HL-60 (cell line): ENCODE measurements around the gene FSIP2.

Experiments used
- DNase-seq, 2 experiments: peaks; one replicate each; pipeline ENCODE4 v3.0.0-alpha.2; 2010 to 2020; ENCODE audit warnings: low read depth in 1 of 2, low spot score in 1 of 2
- H3K27ac ChIP-seq: fragments of 250-450 bp; sonication (Bioruptor Pico); replicated peaks from 2 replicates; pipeline ENCODE4 v1.5.1; 2020; ENCODE audit warnings: mild to moderate bottlenecking, moderate library complexity
- H3K27me3 ChIP-seq: fragments of 250-450 bp; sonication (Bioruptor Pico); 2 replicates; pipeline ENCODE4 v1.5.1; 2021; ENCODE audit warnings: mild to moderate bottlenecking, moderate library complexity; ENCODE audit not compliant: insufficient read depth, poor library complexity, severe bottlenecking
- H3K4me3 ChIP-seq: replicated peaks from 2 replicates; pipeline ENCODE4 v1.5.1; 2011; ENCODE audit warnings: mild to moderate bottlenecking, control low read depth, low read length; ENCODE audit not compliant: insufficient read depth
- GABPA ChIP-seq: IDR thresholded peaks from 2 replicates; pipeline ENCODE4 v1.6.1; 2012; ENCODE audit warnings: low read depth
- POLR2AphosphoS5 ChIP-seq: IDR thresholded peaks from 2 replicates; pipeline ENCODE4 v1.6.1; 2012; ENCODE audit warnings: low read depth
- SPI1 ChIP-seq: IDR thresholded peaks from 2 replicates; pipeline ENCODE4 v1.6.1; 2012; ENCODE audit warnings: low read depth, mild to moderate bottlenecking, borderline replicate concordance
- long read RNA-seq: library from polyadenylated mRNA; unstranded; transcript quantifications from one replicate; pipeline ENCODE4 v2.0.0, GENCODE V29; 2020
- TF ChIP-seq, protein P1 (sequence below): IDR thresholded peaks from 2 replicates; pipeline ENCODE4 v1.6.1; 2012; ENCODE audit warnings: low read depth; ENCODE audit not compliant: insufficient replicate concordance
- TF ChIP-seq, protein P2 (sequence below): IDR thresholded peaks from one replicate; pipeline ENCODE4 v1.5.1; 2011; ENCODE audit warnings: low read length, control low read depth, inconsistent platforms; ENCODE audit not compliant: insufficient read depth

Gene FSIP2, protein sequence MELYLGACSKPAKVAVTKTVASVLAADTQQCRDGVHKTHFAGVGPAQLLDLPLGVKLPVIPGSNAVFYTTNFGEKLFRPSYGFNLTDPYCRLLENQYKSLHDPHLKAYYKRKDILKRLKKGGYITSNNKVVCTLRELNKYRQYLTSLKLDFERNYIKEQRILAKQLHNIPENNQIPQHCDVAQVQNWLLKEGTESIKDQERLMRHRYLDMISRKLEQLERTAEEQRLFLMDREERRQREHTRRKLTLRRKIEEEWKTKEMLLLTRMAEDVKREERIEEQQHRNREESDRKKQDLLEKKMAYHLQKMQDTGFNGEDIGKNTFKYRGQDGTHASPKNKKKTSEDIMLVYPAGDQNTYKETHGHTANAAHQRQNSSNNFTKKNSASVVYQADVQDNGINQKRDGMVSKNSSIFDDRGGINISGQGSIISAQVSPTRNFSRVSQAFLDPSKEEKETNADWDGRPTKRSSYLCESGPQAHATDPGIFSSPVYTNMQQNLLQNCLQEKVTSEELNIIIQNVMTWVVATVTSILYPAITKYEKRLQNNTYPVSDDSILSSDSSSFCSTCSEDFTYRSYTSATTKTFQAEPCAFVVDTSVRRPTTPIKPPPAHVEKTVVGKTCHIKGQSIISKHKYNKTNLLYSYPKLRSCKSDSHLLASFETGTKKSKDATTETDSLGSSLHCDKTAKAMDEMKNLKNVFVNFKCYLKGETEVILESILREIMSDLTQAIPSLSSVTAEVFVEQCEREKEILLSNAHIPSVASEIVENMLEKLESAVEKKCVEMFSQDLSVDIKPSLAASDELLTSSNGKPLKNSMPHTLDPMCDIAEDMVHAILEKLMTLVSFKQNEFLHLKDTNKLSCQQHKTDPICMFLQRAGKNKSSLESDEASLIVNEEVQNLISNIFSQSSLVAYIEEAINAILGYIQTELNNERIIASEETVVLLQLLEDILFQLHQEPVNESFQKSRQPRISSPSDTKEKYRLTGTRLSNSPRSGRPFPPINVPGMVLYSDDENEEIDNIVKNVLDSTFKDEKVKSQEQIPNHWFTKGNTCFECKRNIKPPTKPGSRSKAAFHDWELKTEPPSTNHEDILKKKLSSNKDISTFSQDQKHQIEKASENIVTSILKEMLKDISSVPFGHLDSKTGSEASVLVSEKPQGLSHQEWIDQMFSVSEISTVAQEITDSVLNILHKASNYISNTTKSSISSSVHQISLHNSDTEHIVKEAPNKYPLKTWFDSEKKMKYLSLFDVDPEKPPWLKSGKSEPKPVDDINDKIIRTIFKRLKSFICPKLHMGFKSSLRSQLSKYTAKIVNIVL (N-terminal part only)
- long read RNA-seq, partial matches to known transcripts: 1 of 2 reads
- long read RNA-seq, other reads (novel, unspliced or antisense): 1 of 2 reads

- peak in 1 of 2 experiments; percentile 5 for DNase-seq
- H3K27ac ChIP-seq: no peak within 1 kb of the TSS
- H3K4me3 ChIP-seq: no peak within 1 kb of the TSS
- TF ChIP-seq GABPA: no peak
- no peak for TF ChIP-seq SPI1
- H3K27me3 ChIP-seq: no peaks in the 10 kb centered on the region
Measured at GRCh38 chr2:185738679-185739472, at the start of gene FSIP2. FSIP2 (plus strand) TSS chr2:185738804; CDS start chr2:185738895, 91 bp downstream.

DNA sequence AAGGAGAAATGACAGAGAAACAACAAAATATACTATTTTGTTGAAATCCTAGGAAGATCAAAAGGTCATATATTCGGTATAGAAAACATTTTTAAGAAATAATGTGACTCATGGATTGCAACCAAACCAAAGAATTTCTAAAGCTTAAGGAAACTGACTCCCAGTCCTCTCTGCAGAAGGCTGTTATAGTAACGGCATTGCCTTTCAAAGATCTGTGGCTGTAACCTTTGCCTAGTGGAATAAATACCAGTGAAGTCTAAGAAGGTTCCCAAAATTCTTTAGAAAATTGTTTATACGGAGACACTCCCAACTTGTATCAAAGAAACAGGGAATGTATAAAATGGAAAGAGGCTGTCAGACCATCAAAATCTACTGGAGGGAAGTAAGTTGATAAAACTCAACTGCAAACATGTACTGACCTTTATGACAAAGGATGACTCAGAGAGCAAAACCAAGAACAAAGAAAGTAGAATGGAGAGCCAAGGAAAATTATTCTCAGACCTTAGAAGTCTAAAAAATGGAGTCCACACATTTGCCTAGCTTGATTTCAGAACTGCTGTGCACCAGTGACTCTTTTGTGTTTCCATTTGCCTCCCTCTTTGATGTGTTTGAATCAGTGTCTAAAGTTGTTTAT, 48.6 kb upstream of the FSIP2 start:
- Histone ChIP-seq H3K4me3 (no peak overlapping the region), H3K27ac (no peak overlapping the region), H3K27me3 (no peaks in the 10 kb centered on the region)
- TF ChIP-seq POLR2AphosphoS5 (no peak), SPI1 (no peak), GABPA (no peak)
- TF ChIP-seq, protein P1, sequence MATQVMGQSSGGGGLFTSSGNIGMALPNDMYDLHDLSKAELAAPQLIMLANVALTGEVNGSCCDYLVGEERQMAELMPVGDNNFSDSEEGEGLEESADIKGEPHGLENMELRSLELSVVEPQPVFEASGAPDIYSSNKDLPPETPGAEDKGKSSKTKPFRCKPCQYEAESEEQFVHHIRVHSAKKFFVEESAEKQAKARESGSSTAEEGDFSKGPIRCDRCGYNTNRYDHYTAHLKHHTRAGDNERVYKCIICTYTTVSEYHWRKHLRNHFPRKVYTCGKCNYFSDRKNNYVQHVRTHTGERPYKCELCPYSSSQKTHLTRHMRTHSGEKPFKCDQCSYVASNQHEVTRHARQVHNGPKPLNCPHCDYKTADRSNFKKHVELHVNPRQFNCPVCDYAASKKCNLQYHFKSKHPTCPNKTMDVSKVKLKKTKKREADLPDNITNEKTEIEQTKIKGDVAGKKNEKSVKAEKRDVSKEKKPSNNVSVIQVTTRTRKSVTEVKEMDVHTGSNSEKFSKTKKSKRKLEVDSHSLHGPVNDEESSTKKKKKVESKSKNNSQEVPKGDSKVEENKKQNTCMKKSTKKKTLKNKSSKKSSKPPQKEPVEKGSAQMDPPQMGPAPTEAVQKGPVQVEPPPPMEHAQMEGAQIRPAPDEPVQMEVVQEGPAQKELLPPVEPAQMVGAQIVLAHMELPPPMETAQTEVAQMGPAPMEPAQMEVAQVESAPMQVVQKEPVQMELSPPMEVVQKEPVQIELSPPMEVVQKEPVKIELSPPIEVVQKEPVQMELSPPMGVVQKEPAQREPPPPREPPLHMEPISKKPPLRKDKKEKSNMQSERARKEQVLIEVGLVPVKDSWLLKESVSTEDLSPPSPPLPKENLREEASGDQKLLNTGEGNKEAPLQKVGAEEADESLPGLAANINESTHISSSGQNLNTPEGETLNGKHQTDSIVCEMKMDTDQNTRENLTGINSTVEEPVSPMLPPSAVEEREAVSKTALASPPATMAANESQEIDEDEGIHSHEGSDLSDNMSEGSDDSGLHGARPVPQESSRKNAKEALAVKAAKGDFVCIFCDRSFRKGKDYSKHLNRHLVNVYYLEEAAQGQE: no peak
- TF ChIP-seq, protein P2, sequence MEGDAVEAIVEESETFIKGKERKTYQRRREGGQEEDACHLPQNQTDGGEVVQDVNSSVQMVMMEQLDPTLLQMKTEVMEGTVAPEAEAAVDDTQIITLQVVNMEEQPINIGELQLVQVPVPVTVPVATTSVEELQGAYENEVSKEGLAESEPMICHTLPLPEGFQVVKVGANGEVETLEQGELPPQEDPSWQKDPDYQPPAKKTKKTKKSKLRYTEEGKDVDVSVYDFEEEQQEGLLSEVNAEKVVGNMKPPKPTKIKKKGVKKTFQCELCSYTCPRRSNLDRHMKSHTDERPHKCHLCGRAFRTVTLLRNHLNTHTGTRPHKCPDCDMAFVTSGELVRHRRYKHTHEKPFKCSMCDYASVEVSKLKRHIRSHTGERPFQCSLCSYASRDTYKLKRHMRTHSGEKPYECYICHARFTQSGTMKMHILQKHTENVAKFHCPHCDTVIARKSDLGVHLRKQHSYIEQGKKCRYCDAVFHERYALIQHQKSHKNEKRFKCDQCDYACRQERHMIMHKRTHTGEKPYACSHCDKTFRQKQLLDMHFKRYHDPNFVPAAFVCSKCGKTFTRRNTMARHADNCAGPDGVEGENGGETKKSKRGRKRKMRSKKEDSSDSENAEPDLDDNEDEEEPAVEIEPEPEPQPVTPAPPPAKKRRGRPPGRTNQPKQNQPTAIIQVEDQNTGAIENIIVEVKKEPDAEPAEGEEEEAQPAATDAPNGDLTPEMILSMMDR: no peak
- DNase-seq: no peak

- DNase-seq: no peak
- H3K27ac ChIP-seq: no peak overlapping the region
- H3K27me3 ChIP-seq: no peaks in the 10 kb centered on the region
- TF ChIP-seq, protein P2: no peak
- no peak for TF ChIP-seq POLR2AphosphoS5
- H3K4me3 ChIP-seq: no peak overlapping the region
Measured at GRCh38 chr2:185695711-185696235, 42.8 kb upstream of the FSIP2 start.

- Histone ChIP-seq H3K27me3 (no peaks in the 10 kb centered on the region), H3K27ac (no peak overlapping the region), H3K4me3 (no peak overlapping the region)
- no peak for DNase-seq
- TF ChIP-seq, protein P2: no peak
- TF ChIP-seq GABPA (no peak), SPI1 (no peak), POLR2AphosphoS5 (no peak)
- TF ChIP-seq, protein P1: no peak
Measured at GRCh38 chr2:185700883-185701282, 37.7 kb upstream of the FSIP2 start.
